ENCODE measurements around the gene GHRL. TPM values are rescaled to one million over a fixed set of nuclear protein-coding genes. Genes with fewer than 3 reads are reported as not detected.
A peak's percentile ranks its signal among the peaks of the same experiment; 100 is the strongest.

GHRL gene
- polyA plus RNA-seq, 2 of the 4 experiments (the other 2 are of a cell fraction): not detected

- DNase-seq (ENCODE audit: low read depth in 1 of 2, low spot score in 1 of 2): no peak
- Histone ChIP-seq H3K4me1 (peaks cover 12% of the 10 kb centered on the region), H3K4me3 (no peak overlapping the region), H3K9me3 (peaks cover 16% of the 10 kb centered on the region), H3K4me2 (no peak overlapping the region), H3K27ac (no peak overlapping the region)
- TF ChIP-seq FOSB (CRISPR knock-in tag; IDR thresholded peaks at IDR 0.05): no peak
- POLR2A ChIA-PET: no interaction called here
- no peak for ATAC-seq
- no peak for FAIRE-seq
- CTCF ChIA-PET: no interaction called here
- 91% methylated on average over 6 of the region's 6 CpGs for WGBS (ENCODE audit: missing lambda C conversion rate)
Observed at GRCh38 chr3:10245081-10245712, 47.5 kb downstream of the GHRL start.

GRCh38 chr3:10244009-10244408 lies 48.7 kb downstream of the GHRL start:
- Histone ChIP-seq H3K4me1 (0 out of 3 replicates have a peak, but pooled peaks cover 4% of the 10 kb centered on the region), H3K9me3 (peaks cover 16% of the 10 kb centered on the region), H3K27ac (no peak overlapping the region), H3K4me3 (no peak overlapping the region), H3K4me2 (no peak overlapping the region)
- no peak for FAIRE-seq
- TF ChIP-seq TFCP2L1 (CRISPR knock-in tag; IDR thresholded peaks at IDR 0.05) (no peak), CEBPB (IDR thresholded peaks at IDR 0.05) (peak in 1 of 2 experiments; percentile 61; a peak in 3 of 4 replicates)
- 86% methylated on average over 3 of the region's 3 CpGs for WGBS (ENCODE audit: missing lambda C conversion rate)
- CTCF ChIA-PET: interaction anchor here (1.2 kb wide), 1 partner anchor 71 kb away, joined by 4 read pairs; no protein-coding TSS in a partner anchor
- ATAC-seq: no peak
- no peak for DNase-seq (ENCODE audit: low read depth in 1 of 2, low spot score in 1 of 2)
- POLR2A ChIA-PET: no interaction called here

GRCh38 chr3:10242182-10243065 lies 50.3 kb downstream of the GHRL start:
- Histone ChIP-seq H3K4me1 (no peaks in the 10 kb centered on the region), H3K4me2 (no peak overlapping the region), H3K4me3 (no peak overlapping the region), H3K27ac (no peak overlapping the region), H3K9me3 (peaks cover 16% of the 10 kb centered on the region)
- CTCF ChIA-PET: interaction anchor here (0.7 to 1.6 kb wide), 6 partner anchors 11 to 50 kb away, joined by 3 to 7 read pairs (median 3); no protein-coding TSS in a partner anchor
- TF ChIP-seq JUN (IDR thresholded peaks at IDR 0.05) (no peak), HOXB13 (CRISPR knock-in tag; IDR thresholded peaks at IDR 0.05; ENCODE audit: low read depth) (no peak), ZSCAN20 (CRISPR knock-in tag; IDR thresholded peaks at IDR 0.05) (no peak), SMC3 (IDR thresholded peaks at IDR 0.05) (no peak), BHLHE40 (IDR thresholded peaks at IDR 0.05; ENCODE audit: low read depth, low read length) (no peak), NFE2L2 (conservative IDR thresholded peaks at IDR 0.05; ENCODE audit: low read length) (no peak), FOSL2 (IDR thresholded peaks at IDR 0.05) (no peak), FOSL2 (CRISPR knock-in tag; IDR thresholded peaks at IDR 0.05) (no peak), GATA3 (IDR thresholded peaks at IDR 0.05; ENCODE audit: borderline replicate concordance) (no peak), CBX8 (IDR thresholded peaks at IDR 0.05) (no peak), FOXS1 (CRISPR knock-in tag; IDR thresholded peaks at IDR 0.05) (no peak), CEBPB (IDR thresholded peaks at IDR 0.05) (no peak), MAFK (IDR thresholded peaks at IDR 0.05; ENCODE audit: partially characterized antibody) (no peak), HOXB5 (CRISPR knock-in tag; IDR thresholded peaks at IDR 0.05) (no peak), KDM1A (IDR thresholded peaks at IDR 0.05; ENCODE audit: low read depth) (no peak), EHMT2 (IDR thresholded peaks at IDR 0.05; ENCODE audit: low read depth) (no peak), ESRRA (IDR thresholded peaks at IDR 0.05; ENCODE audit: borderline replicate concordance, low read length) (no peak), REST (IDR thresholded peaks at IDR 0.05) (no peak), FOSB (CRISPR knock-in tag; IDR thresholded peaks at IDR 0.05) (no peak), RAD21 (conservative IDR thresholded peaks at IDR 0.05 in 1 of 2, IDR thresholded peaks at IDR 0.05 in 1 of 2) (no peak), CHD2 (IDR thresholded peaks at IDR 0.05; ENCODE audit: low read length, partially characterized antibody) (no peak)
- POLR2A ChIA-PET: no interaction called here
- FAIRE-seq (no peak), DNase-seq (ENCODE audit: low read depth in 1 of 2, low spot score in 1 of 2) (no peak), ATAC-seq (no peak)
- WGBS (ENCODE audit: missing lambda C conversion rate): 96% methylated on average over 7 of the region's 7 CpGs
